NAMALWA (cell line): ENCODE results near the gene DGKQ.

Experiments
- DNase-seq: peaks from one replicate; pipeline ENCODE4 v3.0.0-alpha.2; 2015; ENCODE audit warnings: low spot score

The DGKQ gene

GRCh38 chr4:960636-961350 lies 12.6 kb downstream of the DGKQ start:
- no peak for DNase-seq

DNA sequence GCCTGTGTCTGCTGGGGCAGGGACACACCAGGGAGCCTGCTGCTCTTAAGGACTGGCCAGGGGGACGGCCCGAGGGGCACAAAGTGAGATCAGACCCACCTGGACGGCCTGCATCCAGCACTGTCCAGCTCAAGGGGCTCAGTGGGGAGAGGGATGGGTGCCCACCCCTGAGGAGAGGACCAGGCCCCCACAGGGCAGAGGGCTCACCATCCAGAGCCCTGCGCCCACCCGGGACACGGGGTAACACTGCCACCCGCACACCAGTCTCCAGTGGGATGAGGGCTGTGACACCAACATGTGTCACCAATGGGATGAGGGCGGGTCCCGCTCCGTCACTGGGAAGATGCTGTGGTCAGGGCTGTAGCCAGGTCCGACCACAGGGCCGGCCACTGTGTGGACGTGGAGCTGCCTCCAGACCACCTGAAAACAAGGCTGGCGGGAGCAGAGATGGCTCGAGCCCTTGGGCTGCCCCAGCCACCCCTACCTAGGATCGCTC lies 13.2 kb downstream of the DGKQ start:
- no peak for DNase-seq

- DNase-seq, result no peak
Measured at GRCh38 chr4:959338-960139, 13.8 kb downstream of the DGKQ start.

- DNase-seq, result no peak
Measured at GRCh38 chr4:958696-959337, 14.6 kb downstream of the DGKQ start.

- DNase-seq, result no peak
Measured at GRCh38 chr4:958314-958665, 15.1 kb downstream of the DGKQ start.

- no peak for DNase-seq
Measured at GRCh38 chr4:957581-958313, 15.6 kb downstream of the DGKQ start.

- DNase-seq, result no peak
Measured at GRCh38 chr4:957231-957580, 16.2 kb downstream of the DGKQ start.

DNA sequence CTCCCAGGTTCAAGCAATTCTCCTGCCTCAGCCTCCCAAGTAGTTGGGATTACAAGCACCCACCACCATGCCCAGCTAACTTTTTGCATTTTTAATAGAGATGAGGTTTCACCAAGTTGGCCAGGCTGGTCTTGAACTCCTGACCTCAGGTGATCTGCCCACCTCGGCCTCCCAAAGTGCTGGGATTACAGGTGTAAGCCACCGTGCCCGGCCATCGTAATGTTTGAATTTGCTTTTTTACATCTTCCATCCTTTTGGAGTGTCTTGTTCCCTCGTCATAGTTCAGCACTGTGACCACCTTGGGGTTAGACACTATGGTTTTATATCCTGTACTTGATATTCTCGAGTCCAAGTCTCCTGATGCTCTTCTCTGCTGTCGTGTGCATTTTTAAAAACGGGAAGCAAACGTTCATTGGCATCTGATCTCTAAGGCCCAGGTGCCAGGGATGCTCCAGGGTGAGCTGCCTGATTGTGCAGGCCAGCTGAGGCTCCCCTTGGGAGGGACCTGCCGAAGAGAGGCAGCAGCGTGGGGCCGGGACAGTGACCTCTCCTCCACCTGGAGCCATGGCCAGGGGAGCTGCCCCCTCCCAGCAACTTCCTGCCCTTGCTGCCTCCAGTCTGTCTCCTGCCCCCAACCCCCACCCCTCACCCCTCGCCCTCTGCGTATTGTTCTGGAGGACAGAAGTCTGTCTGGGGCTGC lies 16.7 kb downstream of the DGKQ start:
- no peak for DNase-seq

DNA sequence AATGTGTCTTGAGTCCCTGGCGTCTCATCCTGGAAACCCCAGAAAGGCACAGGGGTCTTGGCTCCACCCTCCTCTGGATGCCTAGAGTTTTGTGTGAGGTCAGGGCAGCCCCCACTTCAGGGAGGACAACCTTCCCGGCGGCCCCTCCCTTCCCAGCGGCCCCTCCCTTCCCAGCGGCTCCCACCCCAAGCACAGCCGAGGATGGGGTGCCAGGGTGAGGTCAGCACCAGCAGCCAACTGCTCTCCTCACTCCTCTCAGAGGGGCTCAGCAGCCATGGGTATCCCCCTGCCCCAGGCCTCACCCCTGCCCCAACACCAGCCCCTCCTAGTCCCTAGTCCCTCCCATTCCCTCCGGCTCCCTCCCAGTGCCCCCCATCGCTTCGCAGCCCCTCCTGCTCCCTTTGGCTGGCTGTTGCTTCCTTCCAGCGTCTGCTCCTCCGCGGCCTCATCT lies 17.4 kb downstream of the DGKQ start:
- no peak for DNase-seq

DNA sequence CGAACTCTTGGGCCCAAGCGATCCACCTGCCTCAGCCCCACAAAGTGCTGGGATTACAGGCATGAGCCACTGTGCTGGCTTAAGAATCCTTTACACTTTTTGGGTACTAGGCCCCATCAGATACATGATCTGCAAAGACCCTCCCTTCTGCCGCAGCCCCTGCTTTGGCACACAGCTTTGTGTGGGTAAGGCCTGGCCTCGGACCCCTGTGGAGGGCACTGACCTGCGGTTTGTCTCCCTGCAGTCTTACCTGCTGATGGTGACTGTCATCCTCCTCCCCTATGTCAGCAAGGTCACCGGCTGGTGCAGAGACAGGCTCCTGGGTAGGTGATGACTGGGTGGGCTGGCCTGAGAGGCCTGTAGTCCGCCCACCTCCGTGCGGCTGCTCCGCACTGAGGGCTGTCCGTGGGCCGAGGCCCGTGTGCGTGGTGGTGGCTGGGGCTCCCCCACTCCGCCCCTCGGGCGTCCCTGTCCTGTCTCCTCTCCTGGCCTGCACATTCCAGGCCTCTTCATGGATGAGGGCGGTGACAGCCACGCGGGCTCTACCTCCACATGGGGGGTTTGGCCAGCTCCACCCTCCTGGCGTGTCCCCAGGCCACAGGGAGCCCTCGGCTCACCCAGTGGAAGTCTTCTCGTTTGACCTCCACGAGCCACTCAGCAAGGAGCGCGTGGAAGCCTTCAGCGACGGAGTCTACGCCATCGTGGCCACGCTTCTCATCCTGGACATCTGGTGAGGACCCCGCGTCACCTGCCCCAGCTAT lies 18.0 kb downstream of the DGKQ start:
- DNase-seq, result no peak

- no peak for DNase-seq
Measured at GRCh38 chr4:954211-955020, 19.0 kb downstream of the DGKQ start.

DNA sequence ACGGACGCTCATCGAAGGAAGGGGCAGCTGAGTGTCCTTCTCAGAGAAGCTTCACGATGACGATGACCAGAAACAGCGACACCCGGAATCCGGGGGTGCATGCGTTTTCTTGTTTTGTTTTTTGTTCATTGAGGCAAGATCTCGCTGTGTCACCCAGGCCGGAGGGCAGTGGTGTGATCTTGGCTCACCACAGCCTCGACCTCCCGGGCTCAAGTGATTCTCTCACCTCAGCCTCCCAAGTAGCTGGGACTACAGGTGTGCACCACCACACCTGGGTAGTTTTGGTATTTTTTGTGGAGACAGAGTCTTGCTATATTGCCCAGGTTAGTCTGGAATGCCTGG lies 19.8 kb downstream of the DGKQ start:
- no peak for DNase-seq

GRCh38 chr4:952881-953573 lies 20.3 kb downstream of the DGKQ start:
- no peak for DNase-seq

GRCh38 chr4:951594-952468 lies 21.5 kb downstream of the DGKQ start:
- no peak for DNase-seq

GRCh38 chr4:951186-951585 lies 22.2 kb downstream of the DGKQ start:
- DNase-seq, result no peak

- DNase-seq, result no peak
Measured at GRCh38 chr4:950136-951020, 23.0 kb downstream of the DGKQ start.

GRCh38 chr4:949656-950055 lies 23.7 kb downstream of the DGKQ start:
- DNase-seq, result no peak

DNA sequence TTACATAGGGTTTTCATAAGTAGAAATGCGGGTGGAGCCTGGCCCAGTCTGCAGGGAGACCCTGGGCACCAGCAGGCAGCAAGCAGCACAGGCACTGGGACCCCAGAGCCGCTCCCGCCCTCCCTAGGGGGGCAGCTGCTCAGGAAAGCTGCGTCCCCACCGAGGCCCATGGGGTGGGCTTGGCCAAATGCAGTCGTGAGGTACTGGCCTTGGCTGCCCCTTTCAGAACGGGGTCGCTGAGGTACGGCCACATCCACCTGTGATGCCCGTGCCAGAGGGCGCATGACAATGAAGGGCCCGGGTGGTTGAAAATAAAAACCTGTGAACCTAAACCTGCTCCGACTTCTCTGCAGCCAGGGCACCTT lies 24.5 kb downstream of the DGKQ start:
- no peak for DNase-seq
